Upper lobe of left lung (tissue), 4 donors: Measurements from ENCODE around the gene PLS3.

Source experiments
- CTCF ChIP-seq, 6 experiments: fragments of 450-650 bp in 4 of 6; fragments of 200-600 bp in 2 of 6; sonication (generic) in 2 of 6; IDR thresholded peaks; one replicate each; pipeline ENCODE4 v1.5.1; 2016 to 2019; ENCODE audit warnings: antibody characterized with exemption in 6 of 6
- POLR2AphosphoS5 ChIP-seq, 2 donors: sonication (generic); formaldehyde crosslinking; IDR thresholded peaks; one replicate each; pipeline ENCODE4 v1.5.1; 2017; ENCODE audit warnings: antibody characterized with exemption in 2 of 2

- TF ChIP-seq CTCF (IDR thresholded peaks at IDR 0.05) (no peak), POLR2AphosphoS5 (IDR thresholded peaks at IDR 0.05) (no peak)
Measured at GRCh38 chrX:115606861-115607260, 45.9 kb downstream of the PLS3 start.
